Measurements from ENCODE around the gene SOBP.
A peak's percentile ranks its signal among the peaks of the same experiment; 100 is the strongest.

The SOBP gene

DNA sequence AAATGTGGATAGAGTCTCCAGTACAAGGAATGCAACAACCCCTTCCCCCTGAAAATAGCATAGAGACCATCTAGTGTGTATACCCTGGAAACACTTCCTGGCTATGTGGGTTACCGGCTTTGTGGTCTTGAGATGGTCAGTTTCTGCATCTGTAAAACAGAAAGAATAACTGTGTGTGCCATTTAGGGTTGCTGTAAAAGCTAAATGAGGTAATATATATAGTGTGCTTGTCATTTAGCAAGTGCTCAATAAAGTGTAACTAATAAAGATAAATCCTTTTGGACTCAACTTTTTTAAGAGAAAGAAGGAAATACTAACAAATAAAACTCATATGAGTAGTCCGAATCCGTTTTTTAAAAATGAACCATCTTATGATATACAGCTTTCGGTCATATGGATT lies 109.1 kb downstream of the SOBP start (continued):
- TF ChIP-seq ZNF335 (tag by site-specific recombination; conservative IDR thresholded peaks at IDR 0.05) = no peak
- TF ChIP-seq ZNF350 (tag by site-specific recombination; IDR thresholded peaks at IDR 0.05) = no peak
- TF ChIP-seq ZNF548 (tag by site-specific recombination; IDR thresholded peaks at IDR 0.05) = no peak
- TF ChIP-seq ZSCAN23 (tag by site-specific recombination; IDR thresholded peaks at IDR 0.05) = no peak
- TF ChIP-seq PRDM6 (tag by site-specific recombination; IDR thresholded peaks at IDR 0.05) = peak; percentile 69
- TF ChIP-seq ZNF610 (tag by site-specific recombination; IDR thresholded peaks at IDR 0.05; ENCODE audit: borderline replicate concordance) = no peak
- TF ChIP-seq FEZF1 (tag by site-specific recombination; IDR thresholded peaks at IDR 0.05) = peak; percentile 89
- TF ChIP-seq ZBTB26 (tag by site-specific recombination; optimal IDR thresholded peaks at IDR 0.05) = no peak
- TF ChIP-seq ZNF76 (tag by site-specific recombination; IDR thresholded peaks at IDR 0.05; ENCODE audit: borderline replicate concordance, low read depth) = no peak
- no peak for TF ChIP-seq PBX3 (CRISPR knock-in tag; IDR thresholded peaks at IDR 0.05)
- TF ChIP-seq ZBTB17 (tag by site-specific recombination; IDR thresholded peaks at IDR 0.05) = no peak
- TF ChIP-seq ZNF433 (tag by site-specific recombination; IDR thresholded peaks at IDR 0.05; ENCODE audit: low read depth) = no peak
- TF ChIP-seq ZXDB (tag by site-specific recombination; IDR thresholded peaks at IDR 0.05) = no peak
- TF ChIP-seq, protein P1, sequence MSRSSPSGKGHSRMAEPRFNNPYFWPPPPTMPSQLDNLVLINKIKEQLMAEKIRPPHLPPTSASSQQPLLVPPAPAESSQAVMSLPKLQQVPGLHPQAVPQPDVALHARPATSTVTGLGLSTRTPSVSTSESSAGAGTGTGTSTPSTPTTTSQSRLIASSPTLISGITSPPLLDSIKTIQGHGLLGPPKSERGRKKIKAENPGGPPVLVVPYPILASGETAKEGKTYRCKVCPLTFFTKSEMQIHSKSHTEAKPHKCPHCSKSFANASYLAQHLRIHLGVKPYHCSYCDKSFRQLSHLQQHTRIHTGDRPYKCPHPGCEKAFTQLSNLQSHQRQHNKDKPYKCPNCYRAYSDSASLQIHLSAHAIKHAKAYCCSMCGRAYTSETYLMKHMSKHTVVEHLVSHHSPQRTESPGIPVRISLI (tag by site-specific recombination; IDR thresholded peaks at IDR 0.05) = no peak

GRCh38 chr6:107600121-107600520 lies 110.2 kb downstream of the SOBP start:
- H3K4me1 ChIP-seq (ENCODE audit: control insufficient read depth, insufficient read depth, low read length) = no peaks in the 10 kb centered on the region; the same call in 1 of the 2 replicates
- H3K4me3 ChIP-seq (ENCODE audit: low read depth, low read length) = no peak overlapping the region
- no peak overlapping the region for H3K27ac ChIP-seq (ENCODE audit: extremely low read depth, low read depth, low read length)
- no peak for TF ChIP-seq ZFP37 (tag by site-specific recombination; IDR thresholded peaks at IDR 0.05)
- no peak for TF ChIP-seq ZNF16 (tag by site-specific recombination; IDR thresholded peaks at IDR 0.05; ENCODE audit: low read depth)
- no peak for TF ChIP-seq ZNF138 (tag by site-specific recombination; IDR thresholded peaks at IDR 0.05; ENCODE audit: borderline replicate concordance)
- no peak for TF ChIP-seq ZNF837 (tag by site-specific recombination; IDR thresholded peaks at IDR 0.05)
- no peak for TF ChIP-seq ZBTB17 (tag by site-specific recombination; IDR thresholded peaks at IDR 0.05)
- TF ChIP-seq ZNF169 (tag by site-specific recombination; IDR thresholded peaks at IDR 0.05) = no peak
- TF ChIP-seq MEIS1 (CRISPR knock-in tag; IDR thresholded peaks at IDR 0.05; ENCODE audit: borderline replicate concordance) = no peak
- CTCF ChIA-PET = interaction anchor here (0.6 to 0.8 kb wide), 5 partner anchors 28 to 108 kb away, joined by 3 to 8 read pairs (median 4); no protein-coding TSS in a partner anchor
- no peaks in the 10 kb centered on the region for H3K36me3 ChIP-seq (ENCODE audit: control insufficient read depth in 2 of 2, insufficient read depth in 1 of 2, low read length in 2 of 2)
- H3K9me3 ChIP-seq (ENCODE audit: control insufficient read depth, insufficient read depth, low read depth, low read length) = no peaks in the 10 kb centered on the region
- POLR2A ChIA-PET = no interaction called here

All from HEK293 (cell line).